ENCODE data around the gene INO80C. TPM values are rescaled to one million over a fixed set of nuclear protein-coding genes. Genes with fewer than 3 reads are reported as not detected.

INO80C gene
- total RNA-seq, 1 experiment from 2014 or later = 20.5 TPM

- DNase-seq (ENCODE audit: low read depth) = peak; percentile 90
Measured at GRCh38 chr18:35513181-35513936, 15.6 kb upstream of the INO80C start.

GRCh38 chr18:35512761-35513160 is 15.0 kb upstream of the INO80C start:
- no peak for DNase-seq (ENCODE audit: low read depth)

GRCh38 chr18:35511833-35512232 is 14.1 kb upstream of the INO80C start:
- no peak for DNase-seq (ENCODE audit: low read depth)

GRCh38 chr18:35511428-35511827 is 13.7 kb upstream of the INO80C start:
- no peak for DNase-seq (ENCODE audit: low read depth)

- no peak for DNase-seq (ENCODE audit: low read depth)
Measured at GRCh38 chr18:35510076-35510651, 12.4 kb upstream of the INO80C start.

- DNase-seq (ENCODE audit: low read depth) = no peak
Measured at GRCh38 chr18:35508746-35509338, 11.1 kb upstream of the INO80C start.

GRCh38 chr18:35508030-35508429 is 10.3 kb upstream of the INO80C start:
- no peak for DNase-seq (ENCODE audit: low read depth)

GRCh38 chr18:35507623-35508022 is 9.9 kb upstream of the INO80C start:
- no peak for DNase-seq (ENCODE audit: low read depth)

GRCh38 chr18:35507192-35507591 is 9.4 kb upstream of the INO80C start:
- no peak for DNase-seq (ENCODE audit: low read depth)

- no peak for DNase-seq (ENCODE audit: low read depth)
Measured at GRCh38 chr18:35506024-35506712, 8.4 kb upstream of the INO80C start.

- no peak for DNase-seq (ENCODE audit: low read depth)
Measured at GRCh38 chr18:35504996-35505395, 7.2 kb upstream of the INO80C start.

- no peak for DNase-seq (ENCODE audit: low read depth)
Measured at GRCh38 chr18:35502052-35502451, 4.3 kb upstream of the INO80C start.

GRCh38 chr18:35501369-35501768 is 3.6 kb upstream of the INO80C start:
- no peak for DNase-seq (ENCODE audit: low read depth)

GRCh38 chr18:35500113-35500512 is 2.4 kb upstream of the INO80C start:
- no peak for DNase-seq (ENCODE audit: low read depth)

GRCh38 chr18:35497027-35497369 is 762 bp downstream of the INO80C start:
- DNase-seq (ENCODE audit: low read depth) = peak; percentile 33

- no peak for DNase-seq (ENCODE audit: low read depth)
Measured at GRCh38 chr18:35495536-35496314, 2.0 kb downstream of the INO80C start.

GRCh38 chr18:35494251-35495220 is 3.2 kb downstream of the INO80C start:
- no peak for DNase-seq (ENCODE audit: low read depth)

GRCh38 chr18:35491700-35492077 is 6.1 kb downstream of the INO80C start:
- DNase-seq (ENCODE audit: low read depth) = no peak

- no peak for DNase-seq (ENCODE audit: low read depth)
Measured at GRCh38 chr18:35490894-35491699, 6.7 kb downstream of the INO80C start.

Measured in HT1080 (cell line).